GM21619 (cell line): ENCODE results near the gene C19orf38.
"Not testable (repeated sequence)": the region's sequence is repeated elsewhere in the genome, so short reads cannot be mapped to it uniquely, and the experiment has no call there.

Experiments used
- ATAC-seq: cut with Tn5 transposase; IDR thresholded peaks from one replicate; pipeline ENCODE4 v1.9.1; 2021; ENCODE audit not compliant: unreplicated experiment

Gene C19orf38

DNA sequence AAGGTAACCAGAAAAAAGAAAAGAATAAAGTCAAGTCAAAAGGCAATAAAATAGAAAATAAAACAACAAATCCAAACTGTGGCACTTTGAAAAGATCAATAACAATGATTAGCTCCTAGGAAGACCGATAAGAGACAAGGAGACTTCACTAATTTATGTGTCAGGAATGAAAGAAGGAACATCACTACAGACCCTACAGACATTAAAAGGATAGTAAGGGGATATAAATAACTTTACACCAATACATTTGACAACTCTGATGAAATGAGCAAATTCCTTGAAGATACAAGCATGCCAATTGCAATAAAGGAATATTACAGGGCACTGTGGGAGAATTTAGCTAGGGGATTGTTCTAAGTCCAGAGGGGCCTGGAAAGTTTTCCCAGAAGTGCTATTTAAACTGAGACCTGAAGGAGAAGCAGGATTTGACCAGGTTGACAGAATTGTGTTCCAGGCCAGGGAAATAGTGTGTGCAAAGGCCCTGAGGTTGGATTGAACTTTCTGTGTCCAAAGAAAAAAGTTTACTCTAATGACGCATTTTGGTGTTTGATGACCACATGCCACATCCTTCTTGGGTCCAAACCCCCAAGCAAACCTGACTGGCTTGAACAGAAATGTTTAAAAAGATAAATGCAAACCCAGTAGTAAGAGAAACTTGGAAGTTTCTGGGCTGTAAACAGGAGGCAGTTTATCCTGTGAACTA is 1.6 kb upstream of the C19orf38 start:
- no peak for ATAC-seq

DNA sequence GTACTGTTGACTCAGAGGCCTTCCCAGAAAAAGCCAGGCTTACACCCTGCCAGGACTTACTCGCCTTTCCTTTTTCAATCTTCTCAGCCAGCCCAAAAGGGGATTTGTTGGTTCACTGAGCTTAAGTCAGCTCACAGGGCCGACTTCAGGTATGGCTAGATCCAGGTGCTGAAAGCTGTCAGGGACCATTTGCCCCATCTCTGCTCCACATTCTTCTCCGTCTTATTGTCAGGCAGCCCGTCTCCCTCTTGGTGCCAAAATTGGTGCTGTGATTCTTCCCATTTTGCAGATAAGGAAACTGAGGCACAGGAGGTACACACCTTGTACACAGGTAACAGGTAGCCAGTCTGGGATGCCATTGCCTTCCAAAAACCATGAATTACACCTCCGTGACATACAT is 2.4 kb downstream of the C19orf38 start:
- no peak for ATAC-seq

DNA sequence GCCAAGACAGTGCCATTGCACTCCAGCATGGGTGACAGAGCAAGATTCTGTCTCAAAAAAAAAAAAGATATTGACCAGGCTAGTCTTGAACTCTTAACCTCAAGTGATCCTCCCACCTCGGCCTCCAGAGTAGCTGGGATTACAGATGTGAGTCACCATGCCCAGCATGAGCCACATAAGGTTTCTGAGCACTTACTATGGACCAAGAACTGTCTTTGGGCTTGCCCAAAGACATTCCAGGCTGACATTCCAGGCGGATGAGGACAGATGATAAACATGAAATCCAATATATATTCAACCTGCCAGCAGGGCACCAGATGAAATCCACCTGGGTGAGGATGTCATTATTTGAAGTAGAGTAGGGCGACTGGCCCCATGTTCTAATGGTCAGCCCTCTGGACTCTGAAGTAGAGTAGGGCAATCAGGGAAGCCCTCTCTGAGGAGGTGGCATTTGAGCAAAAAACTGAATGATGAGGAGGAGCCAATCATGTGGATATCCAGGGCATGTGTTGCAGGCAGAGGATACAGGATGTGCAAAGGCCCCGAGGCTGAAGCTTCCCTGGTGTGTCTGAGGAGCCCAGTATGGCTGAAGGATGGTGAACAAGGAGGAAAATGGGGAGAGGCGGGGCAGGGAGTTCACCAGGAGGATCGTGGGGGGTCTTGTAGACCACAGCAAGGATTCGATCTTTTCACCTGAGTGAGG is 4.0 kb downstream of the C19orf38 start:
- ATAC-seq: no peak

DNA sequence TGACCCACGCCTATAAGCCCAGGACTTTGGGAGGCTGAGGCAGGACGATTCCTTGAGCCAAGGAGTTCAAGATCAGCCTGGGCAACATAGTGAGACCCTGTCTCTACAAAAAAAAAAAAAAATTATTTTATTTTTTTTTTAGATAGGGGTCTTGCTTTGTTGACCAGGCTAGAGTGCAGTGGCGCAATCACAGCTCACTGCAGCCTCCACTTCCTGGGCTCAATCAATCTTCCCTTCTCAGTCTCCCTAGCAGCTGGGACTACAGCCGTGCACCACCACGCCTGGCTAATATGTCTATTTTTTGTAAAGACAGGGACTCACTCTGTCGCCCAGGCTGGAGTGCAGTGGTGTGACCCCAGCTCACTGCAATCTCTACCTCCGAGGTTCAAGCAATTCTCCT is 4.7 kb downstream of the C19orf38 start:
- no peak for ATAC-seq

DNA sequence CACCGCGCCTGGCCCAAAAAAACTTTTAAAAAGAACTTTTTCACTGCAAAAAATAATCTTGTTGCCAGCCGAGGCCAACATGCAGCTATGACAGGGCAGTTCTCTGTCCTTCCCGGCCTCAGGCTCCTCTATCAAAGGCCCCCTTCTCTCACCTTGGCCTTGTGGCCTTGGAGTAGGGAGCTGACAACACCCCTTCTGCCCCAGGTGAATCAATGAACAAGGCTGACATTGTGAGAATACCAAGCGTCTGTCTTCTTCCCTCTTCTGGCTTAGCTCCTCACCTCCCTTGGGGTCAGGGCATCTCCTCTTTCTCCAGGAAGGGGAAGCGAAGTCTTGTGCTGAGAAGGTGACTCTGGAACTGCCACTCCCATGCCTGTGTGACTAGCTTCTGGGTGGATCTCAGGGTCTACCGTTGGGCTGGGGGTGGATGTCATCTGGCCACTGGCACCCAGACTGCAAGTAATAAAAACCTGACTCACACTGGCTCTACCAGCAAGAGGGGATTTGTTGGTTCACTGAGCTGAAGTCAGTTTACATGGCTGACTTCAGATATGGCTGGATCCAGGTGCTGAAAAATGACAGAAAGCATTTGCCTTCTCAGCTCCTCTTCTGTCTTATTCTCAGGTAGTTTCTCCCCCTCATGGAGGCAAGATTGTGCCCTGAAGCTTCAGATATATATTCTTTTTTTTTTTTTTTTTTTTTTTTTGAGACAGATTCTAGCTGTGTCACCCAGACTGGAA is 6.3 kb downstream of the C19orf38 start:
- ATAC-seq: no peak

DNA sequence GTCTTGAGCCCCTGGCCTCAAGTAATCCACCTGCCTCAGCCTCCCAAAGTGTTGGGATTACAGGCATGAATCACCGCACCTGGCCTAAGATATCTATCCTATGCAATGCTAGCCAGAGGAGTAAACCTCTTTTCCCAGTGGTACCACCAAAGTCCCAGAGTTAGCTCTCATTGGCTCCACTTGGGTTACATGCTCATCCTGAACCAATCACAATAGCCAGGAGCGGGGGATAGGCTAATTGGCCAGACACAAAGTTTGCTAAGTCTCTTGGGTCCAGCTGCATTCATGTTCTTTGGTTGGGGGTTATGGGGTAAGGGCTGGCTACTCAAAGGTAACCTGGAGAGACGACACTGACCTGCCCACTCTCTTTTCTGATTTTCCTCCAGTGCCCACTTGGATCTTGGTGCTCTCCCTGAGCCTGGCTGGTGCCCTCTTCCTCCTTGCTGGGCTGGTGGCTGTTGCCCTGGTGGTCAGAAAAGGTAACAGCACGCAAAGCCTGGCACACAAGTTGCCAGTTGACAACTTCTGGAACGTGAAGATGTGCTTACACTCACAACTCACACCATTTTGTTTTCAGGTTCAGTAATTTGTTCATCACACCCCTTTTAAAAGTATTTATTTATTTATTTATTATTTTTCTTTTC is 7.8 kb downstream of the C19orf38 start:
- ATAC-seq: no peak

DNA sequence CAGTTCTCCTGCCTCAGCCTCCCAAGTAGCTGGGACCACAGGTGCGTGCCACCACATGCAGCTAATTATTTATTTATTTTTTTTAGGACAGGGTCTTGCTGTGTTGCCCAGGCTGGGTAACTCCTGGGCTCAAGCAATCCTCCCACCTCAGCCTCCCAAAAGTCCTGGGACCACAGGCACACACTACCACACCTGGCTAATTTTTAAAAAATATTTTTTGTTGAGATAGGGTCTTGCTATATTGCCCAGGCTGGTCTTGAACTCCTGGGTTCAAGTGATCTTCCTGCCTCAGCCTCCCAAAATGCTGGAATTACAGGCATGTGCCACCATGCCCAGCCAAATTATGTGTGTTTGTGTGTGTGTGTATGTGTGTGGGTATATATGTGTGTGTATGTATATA is 8.7 kb downstream of the C19orf38 start:
- ATAC-seq: not testable (repeated sequence)

DNA sequence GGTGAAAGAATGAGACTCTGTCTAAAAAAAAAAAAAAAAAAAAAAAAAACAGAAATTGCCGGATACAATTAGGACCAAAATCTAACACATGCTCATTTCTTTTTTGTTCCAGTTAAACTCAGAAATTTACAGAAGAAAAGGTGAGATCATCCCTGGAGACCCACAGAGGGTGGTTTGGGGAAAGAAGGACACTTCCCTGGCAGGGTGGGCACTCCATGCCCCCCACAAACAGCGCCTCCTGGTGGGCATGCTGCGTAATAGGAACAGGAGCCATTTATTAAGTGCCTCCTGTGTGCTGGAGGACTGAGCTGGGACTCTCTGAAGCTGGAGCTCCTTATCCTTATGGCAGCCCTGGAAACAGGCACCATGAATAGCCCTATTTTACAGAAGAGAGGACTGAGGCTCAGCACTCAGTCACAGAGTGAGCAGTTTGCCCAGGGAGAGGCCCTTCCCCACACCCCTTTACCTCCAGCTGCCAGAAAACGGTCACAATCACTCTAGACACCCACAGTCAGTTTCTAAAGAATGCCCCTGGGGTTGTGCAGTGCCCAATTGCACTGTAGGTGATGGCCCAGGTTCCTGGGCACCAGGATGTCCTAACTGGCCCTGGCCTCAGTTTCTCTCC is 10.1 kb downstream of the C19orf38 start:
- no peak for ATAC-seq

DNA sequence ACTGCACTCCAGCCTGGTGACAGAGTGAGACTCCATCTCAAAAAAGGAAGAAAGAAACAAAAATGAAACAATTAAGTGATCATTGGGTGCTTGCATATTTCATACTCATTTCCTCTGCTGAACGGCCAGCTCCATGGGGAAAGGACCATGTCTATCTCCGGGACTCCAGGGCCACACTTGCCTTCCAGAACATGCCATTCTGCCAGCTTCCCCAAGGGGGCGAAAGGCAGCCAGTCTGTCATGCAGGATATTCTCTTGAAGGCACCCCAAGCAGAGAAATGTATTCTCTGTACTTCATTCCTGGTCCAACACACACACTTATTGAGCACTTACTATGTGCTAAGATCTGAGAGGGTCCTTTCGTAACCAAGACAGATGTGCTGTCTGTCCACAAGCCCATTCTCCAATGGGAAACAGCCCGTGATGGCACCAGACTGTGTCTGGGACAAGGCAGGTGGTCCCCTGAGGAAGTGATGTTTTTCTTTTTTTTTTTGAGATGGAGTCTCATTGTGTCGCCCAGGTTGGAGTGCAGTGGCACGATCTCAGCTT is 13.0 kb downstream of the C19orf38 start:
- ATAC-seq: no peak

DNA sequence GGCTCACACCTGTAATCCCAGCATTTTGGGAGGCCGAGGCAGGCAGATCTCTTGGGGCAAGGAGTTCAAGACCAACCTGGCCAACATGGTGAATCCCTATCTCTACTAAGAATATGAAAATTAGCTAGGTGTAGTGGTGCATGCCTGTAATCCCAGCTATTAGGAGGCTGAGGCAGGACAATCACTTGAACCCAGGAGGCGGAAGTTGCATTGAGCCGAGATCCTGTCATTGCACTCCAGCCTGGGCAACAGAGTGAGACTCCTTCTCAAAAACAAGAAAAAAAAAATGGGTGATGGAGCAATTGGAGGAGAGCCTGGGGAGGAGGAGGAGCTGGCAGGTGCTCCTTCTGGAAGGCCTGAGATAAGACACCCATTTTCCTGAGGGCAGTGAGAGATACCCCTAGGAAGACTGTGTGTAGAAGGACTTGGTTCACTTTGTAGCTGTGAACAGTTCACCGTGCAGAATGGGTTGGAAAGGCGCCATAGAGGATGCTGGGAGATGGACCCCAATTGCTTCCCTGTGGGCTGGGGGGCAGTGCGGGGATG is 14.4 kb downstream of the C19orf38 start:
- no peak for ATAC-seq

DNA sequence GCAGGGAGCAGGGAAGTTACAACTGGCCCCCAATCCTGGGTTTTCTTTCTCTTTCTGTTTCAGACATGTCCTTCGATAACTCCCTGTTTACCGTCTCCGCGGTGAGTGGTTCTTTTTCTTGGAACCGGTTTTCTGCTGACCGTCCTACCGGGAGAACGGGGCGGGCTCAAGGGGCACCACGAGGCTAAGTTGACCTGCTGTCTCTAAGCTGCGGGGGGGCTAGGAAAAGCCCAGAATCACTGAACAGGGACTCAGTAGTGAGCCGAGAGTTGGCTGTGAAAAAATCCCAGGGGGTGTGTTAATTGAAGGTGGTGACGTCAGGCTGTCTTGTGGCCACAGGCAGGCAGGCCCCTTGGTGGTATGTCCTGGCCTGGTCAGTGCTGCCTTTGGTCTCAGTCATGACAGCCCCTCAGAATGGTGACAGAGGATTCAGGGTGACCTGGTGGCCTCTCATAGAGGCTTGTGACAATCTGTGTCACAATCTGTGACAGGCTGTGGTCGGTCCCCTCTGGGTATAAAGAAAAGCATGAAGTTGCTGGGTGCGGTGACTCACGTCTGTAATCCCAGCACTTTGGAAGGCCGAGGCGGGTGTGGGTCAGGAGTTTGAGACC is 15.0 kb downstream of the C19orf38 start:
- no peak for ATAC-seq

DNA sequence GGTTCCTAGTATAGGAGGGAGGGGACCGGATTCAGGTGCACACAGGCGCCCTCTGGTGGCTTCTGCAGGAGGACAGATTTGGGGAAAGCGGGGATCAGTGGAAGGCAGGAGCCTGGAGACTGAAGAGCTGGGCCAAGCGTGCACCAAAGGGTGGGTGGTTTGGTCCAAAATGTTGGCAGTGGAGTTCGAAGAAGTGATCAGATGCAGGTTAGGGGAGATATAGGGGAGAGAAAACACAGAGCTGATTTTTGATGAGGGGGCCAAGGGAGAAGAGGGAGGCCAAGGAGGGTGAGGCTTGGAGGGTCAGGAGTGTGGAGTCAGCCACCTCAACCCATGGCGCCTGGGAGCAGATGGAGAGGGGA is 16.3 kb downstream of the C19orf38 start:
- no peak for ATAC-seq

DNA sequence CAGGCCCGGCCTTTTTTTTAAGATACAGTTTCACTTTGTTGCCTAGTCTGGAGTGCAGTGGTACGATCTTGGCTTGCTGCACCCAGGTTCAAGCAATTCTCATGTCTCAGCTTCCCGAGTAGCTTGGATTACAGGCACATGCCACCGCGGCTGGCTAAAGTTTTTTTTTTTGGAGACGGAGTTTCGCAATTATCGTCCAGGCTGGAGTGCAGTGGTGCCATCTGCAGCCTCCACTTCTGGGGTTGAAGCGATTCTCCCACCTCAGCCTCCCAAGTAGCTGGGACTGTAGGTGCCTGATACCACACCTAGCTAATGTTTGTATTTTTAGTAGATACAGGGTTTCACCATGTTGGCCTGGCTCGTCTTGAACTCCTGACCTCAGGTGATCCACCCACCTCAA is 18.3 kb downstream of the C19orf38 start:
- ATAC-seq: no peak

DNA sequence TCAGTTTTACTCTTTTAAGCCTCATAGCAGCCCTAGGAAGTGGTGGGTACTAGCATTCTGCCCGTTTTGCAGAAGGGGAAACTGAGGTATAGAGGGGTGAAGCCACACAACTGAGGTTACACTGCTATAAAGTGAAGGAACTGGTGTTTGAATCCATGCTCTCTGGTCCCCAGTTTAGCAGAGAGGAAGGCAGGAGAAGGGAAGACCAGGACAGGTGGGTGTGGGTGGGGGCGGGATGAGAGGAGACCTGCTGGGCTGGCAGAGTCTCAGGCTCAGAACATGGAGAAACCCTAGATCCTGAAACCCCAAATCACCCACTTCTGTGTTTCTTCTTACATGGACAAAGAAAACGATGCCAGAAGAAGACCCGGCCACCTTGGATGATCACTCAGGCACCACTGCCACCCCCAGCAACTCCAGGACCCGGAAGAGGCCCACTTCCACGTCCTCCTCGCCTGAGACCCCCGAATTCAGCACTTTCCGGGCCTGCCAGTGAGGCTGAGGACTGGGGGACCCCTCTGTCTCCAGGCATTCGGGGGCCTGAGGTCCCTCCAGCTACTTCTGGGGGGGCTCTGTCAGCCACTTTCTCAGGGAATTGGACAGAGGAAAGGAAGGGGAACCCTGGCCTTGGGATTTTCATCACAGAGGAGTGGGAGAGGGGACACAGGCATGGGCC is 20.8 kb downstream of the C19orf38 start:
- no peak for ATAC-seq

DNA sequence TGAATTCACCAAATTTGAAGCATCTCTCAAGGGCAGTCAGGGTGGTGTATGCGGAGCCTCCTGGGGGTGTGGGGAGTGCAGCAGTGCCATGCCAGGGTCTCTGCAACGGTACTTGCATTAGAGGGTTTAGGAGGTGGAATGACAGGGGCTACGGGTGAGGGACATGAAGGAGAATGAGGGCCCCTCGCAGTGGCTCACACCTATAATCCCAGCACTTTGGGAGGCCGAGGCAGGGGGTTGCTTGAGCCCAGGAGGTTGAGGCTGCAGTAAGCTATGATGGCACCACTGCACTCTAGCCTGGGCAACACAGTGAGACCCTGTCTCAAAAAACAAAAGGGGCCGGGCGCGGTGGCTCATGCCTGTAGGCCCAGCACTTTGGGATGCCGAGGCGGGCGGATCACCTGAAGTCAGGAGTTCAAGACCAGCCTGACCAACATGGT is 21.7 kb downstream of the C19orf38 start:
- not testable (repeated sequence) for ATAC-seq

DNA sequence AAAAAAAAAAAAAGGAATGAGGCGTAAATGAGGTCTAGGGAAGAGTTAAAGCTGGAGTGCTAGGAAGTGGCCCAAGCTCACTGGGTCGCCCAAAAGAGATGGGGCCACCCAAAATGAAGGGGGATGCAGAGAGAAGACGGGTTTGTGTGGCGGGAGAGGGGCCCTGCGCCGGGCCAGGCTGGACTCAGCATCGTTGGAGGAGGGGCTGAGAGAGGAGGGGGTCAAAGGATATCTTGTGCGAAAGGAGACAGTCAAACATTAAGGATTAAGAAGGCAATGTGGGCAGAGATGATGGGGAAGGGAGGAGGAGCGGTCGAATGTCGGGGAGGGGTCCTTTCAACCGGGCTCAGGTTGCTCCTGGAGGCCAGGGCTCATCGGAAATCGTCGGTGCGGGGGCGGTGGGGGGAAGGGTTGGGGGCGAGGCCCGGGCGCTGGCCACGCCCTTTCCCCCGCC is 22.3 kb downstream of the C19orf38 start:
- ATAC-seq: no peak

DNA sequence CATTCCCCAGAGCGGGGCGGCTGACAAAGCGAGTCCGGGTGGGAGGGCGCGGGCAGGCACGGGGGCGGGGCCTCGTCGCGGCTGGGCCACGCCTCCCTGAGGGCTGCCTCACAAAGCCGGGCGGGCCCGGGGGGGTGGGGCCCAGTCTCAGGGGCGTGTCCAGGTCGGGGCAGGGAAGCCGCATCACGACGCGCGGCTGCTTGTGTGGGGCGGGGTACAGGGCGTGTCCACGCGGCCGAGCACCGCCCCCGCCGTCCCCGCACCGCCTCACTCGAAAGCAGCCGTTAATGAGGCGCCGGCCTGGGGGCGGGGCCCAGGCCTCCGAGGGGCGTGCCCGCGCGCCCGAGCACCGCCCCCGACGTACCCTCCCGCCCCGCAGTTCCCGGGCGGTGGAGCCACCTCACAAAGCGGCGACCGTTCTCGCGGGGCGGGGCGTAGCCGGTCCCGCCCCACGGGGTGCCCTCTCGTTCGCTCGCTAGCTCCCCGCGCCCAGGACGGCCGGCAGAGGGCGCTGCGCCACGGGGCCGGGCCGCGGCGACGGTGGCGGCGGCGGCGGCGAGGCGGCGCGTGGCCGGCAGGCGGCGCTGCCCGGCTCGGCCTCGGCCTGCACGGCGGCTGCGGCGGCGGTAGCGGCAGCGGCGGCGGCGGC is 22.9 kb downstream of the C19orf38 start, which contains the start of gene CARM1:
CARM1 (plus strand) TSS at position 599 of the 649 bp plus-strand sequence. CDS start 150 bp downstream, outside the sequence.
- peak; percentile 63 for ATAC-seq

DNA sequence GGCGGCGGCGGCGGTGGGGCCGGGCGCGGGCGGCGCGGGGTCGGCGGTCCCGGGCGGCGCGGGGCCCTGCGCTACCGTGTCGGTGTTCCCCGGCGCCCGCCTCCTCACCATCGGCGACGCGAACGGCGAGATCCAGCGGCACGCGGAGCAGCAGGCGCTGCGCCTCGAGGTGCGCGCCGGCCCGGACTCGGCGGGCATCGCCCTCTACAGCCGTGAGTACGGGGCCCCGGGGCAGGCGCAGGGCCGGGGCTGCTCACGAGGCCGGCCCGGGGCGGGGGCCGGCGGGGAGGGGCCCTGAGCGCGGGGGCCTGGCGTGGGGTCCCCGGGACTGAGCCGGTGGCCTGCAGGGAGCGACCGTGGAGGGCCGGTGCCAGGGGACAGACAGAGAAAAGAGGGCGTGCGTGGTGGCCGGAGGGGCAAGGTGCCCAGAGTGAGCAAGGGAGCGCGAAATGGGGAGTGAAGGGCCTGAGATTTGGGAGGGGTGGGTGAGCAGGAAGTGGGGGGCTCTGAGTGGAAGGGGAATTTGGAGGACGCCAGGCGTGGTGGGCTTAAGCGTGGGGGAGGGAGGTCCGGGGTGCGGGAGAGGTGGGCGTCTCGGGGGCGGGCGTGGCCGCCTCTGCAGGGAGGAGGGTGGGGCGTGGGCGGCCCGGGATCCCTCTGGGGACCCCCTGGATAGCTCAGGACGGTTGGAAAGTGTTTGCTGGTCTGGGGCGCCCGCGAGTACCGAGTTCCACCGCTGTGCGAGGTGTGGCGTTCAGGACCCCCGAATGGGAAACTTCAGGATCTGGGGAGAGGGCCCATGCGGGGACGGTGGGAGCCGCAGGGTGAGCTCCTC is 23.7 kb downstream of the C19orf38 start:
- ATAC-seq: peak; percentile 5
